Left lung (tissue), 10 donors: ENCODE measurements around the gene CABLES1. TPM values are rescaled to one million over a fixed set of nuclear protein-coding genes. Genes with fewer than 3 reads are reported as not detected.
"Not testable (repeated sequence)": the region's sequence is repeated elsewhere in the genome, so short reads cannot be mapped to it uniquely, and the experiment has no call there.

Experiments used
- ATAC-seq: fragments of 200-7000 bp; cut with Tn5 transposase; one replicate; pipeline ENCODE4 v1.9.1; 2020; ENCODE audit warnings: moderate library complexity
- DNase-seq, 4 donors: peaks; one replicate each; pipeline ENCODE4 v3.0.0-alpha.2; 2013 to 2020
- H3K27ac ChIP-seq, 2 donors: fragments of 200-600 bp; sonication (generic) in 1 of 2; one replicate each; pipeline versions ENCODE4 v1.5.0 to v1.8.0; 2020 to 2021
- H3K27me3 ChIP-seq, 2 donors: fragments of 200-600 bp; sonication (generic) in 1 of 2; one replicate each; pipeline versions ENCODE4 v1.5.0 to v1.8.0; 2020 to 2021
- H3K36me3 ChIP-seq, 2 donors: fragments of 200-600 bp; sonication (generic) in 1 of 2; one replicate each; pipeline versions ENCODE4 v1.5.0 to v1.8.0; 2020 to 2021
- H3K4me1 ChIP-seq, 2 donors: fragments of 200-600 bp; one replicate each; pipeline ENCODE4 v1.8.0; 2021
- H3K4me3 ChIP-seq, 2 donors: fragments of 200-600 bp; sonication (generic) in 1 of 2; one replicate each; pipeline versions ENCODE4 v1.5.0 to v1.8.0; 2020 to 2021; ENCODE audit warnings: mild to moderate bottlenecking in 1 of 2
- H3K9me3 ChIP-seq, 2 donors: fragments of 200-600 bp; sonication (generic) in 1 of 2; one replicate each; pipeline versions ENCODE4 v1.5.0 to v1.8.0; 2020 to 2021
- intact Hi-C, 2 donors: fragments of 100-400 bp; cut with DNase I; formaldehyde crosslinking; loops; one replicate each; pipeline versions ENCODE4 v1.11.2 to v1.14.2; 2022
- polyA plus RNA-seq, 6 donors: library from polyadenylated mRNA; unstranded; fragments of 120-200 nt; gene quantifications; one replicate each; pipeline ENCODE4 v1.2.1, GENCODE V29; 2013; ENCODE audit not compliant: insufficient read length in 6 of 6
- total RNA-seq, 2 donors: library from RNA; stranded (reverse); fragmentation: NEBNext Ultra II Directional; extraction: Animal tissue kit (Norgen Biotek cat#: 25700); gene quantifications; one replicate each; pipeline ENCODE4 v1.2.1, GENCODE V29; 2021
- TF ChIP-seq, protein P1 (sequence below), 2 donors: fragments of 200-600 bp; sonication (generic) in 1 of 2; IDR thresholded peaks; one replicate each; pipeline versions ENCODE4 v1.5.0 to v1.8.0; 2021; ENCODE audit warnings: antibody characterized with exemption in 2 of 2
- donor health status: DM: no; HTN: yes; CAD: no.
- donor health status: DM: no; HTN: no; CAD: no.

Gene CABLES1
- total and polyA plus RNA-seq, 8 donors = 21.9 to 84.5 (median 71.6) TPM

GRCh38 chr18:23240609-23240930, 105.3 kb downstream of the CABLES1 start:
- no peaks in the 10 kb centered on the region for H3K9me3 ChIP-seq
- intact Hi-C loops = no loop called here
- H3K36me3 ChIP-seq = no peaks in the 10 kb centered on the region
- H3K4me3 ChIP-seq = no peak overlapping the region
- ATAC-seq = no peak
- TF ChIP-seq, protein P1, sequence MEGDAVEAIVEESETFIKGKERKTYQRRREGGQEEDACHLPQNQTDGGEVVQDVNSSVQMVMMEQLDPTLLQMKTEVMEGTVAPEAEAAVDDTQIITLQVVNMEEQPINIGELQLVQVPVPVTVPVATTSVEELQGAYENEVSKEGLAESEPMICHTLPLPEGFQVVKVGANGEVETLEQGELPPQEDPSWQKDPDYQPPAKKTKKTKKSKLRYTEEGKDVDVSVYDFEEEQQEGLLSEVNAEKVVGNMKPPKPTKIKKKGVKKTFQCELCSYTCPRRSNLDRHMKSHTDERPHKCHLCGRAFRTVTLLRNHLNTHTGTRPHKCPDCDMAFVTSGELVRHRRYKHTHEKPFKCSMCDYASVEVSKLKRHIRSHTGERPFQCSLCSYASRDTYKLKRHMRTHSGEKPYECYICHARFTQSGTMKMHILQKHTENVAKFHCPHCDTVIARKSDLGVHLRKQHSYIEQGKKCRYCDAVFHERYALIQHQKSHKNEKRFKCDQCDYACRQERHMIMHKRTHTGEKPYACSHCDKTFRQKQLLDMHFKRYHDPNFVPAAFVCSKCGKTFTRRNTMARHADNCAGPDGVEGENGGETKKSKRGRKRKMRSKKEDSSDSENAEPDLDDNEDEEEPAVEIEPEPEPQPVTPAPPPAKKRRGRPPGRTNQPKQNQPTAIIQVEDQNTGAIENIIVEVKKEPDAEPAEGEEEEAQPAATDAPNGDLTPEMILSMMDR (IDR thresholded peaks at IDR 0.05) = no peak
- H3K27me3 ChIP-seq = no peaks in the 10 kb centered on the region
- peaks cover 8 to 37% of the 10 kb centered on the region in 2 donors for H3K4me1 ChIP-seq
- H3K27ac ChIP-seq = no peak overlapping the region
- DNase-seq = no peak

- ATAC-seq, intact Hi-C loops, H3K27ac ChIP-seq, H3K4me3 ChIP-seq, H3K36me3 ChIP-seq, DNase-seq, H3K9me3 ChIP-seq, H3K27me3 ChIP-seq: not testable (repeated sequence)
- peaks cover 8 to 36% of the 10 kb centered on the region in 2 donors for H3K4me1 ChIP-seq
These were observed 106.7 kb downstream of the CABLES1 start for GRCh38 chr18:23241833-23242496.

DNA sequence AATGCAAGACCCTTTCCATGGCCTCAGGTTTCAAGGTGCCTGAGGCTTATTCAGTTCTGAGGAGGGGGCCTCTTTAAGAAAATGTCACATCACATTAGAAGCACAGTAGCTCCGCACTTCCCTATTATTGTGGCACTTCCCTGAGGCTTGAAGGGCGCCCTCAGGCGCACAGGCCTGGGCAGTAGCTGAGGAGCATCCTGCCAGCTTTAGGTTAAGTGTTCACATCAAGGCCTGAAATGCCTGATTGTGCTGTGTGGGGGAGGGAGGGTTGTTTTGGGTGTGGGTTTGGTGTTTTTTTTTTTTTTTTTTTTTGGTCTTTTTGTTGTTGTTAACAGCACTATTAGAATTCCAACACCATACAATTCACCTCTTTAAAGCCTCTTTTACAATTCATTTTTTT, 107.9 kb downstream of the CABLES1 start:
- intact Hi-C loops = no loop called here
- Histone ChIP-seq H3K4me1 (peaks cover 4 to 24% of the 10 kb centered on the region in 2 donors), H3K36me3 (peaks cover 0 to 5% of the 10 kb centered on the region in 2 donors), H3K9me3 (no peaks in the 10 kb centered on the region), H3K27ac (no peak overlapping the region), H3K4me3 (no peak overlapping the region), H3K27me3 (no peaks in the 10 kb centered on the region)
- ATAC-seq = peak; percentile 64
- TF ChIP-seq, protein P1 (IDR thresholded peaks at IDR 0.05) = no peak
- peak in 1 of 4 donors; percentile 77 for DNase-seq

- TF ChIP-seq, protein P1 (IDR thresholded peaks at IDR 0.05) = no peak
- no peaks in the 10 kb centered on the region for H3K27me3 ChIP-seq
- H3K27ac ChIP-seq = no peak overlapping the region
- peaks cover 0 to 5% of the 10 kb centered on the region in 2 donors for H3K36me3 ChIP-seq
- ATAC-seq = no peak
- no peak for DNase-seq
- H3K9me3 ChIP-seq = no peaks in the 10 kb centered on the region
- intact Hi-C loops = no loop called here
- H3K4me1 ChIP-seq = peaks cover 0 to 17% of the 10 kb centered on the region in 2 donors
- H3K4me3 ChIP-seq = no peak overlapping the region
These were observed 108.5 kb downstream of the CABLES1 start for GRCh38 chr18:23243816-23244215.

DNA sequence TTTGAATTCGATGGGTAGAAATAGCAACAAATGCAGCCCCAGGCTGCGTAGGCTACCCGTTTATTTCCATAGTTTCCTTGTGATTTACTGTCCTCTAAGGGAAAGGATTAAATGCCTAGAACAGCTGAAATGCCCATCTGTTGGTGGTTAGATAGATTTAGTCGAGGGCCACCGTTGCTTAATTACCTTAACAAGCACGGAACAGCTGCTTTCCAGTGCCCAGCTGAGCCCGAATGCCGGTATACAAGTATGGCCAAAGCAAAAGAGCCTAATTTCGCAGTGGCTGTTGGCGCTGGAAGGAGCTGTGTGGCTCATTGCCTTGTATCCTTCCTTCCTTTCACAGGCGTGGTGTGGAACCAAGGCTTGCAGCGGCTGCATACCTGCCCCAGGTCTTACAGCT, 109.1 kb downstream of the CABLES1 start:
- H3K36me3 ChIP-seq = peaks cover 0 to 5% of the 10 kb centered on the region in 2 donors
- peaks cover 0 to 15% of the 10 kb centered on the region in 2 donors for H3K4me1 ChIP-seq
- ATAC-seq (no peak), DNase-seq (no peak)
- intact Hi-C loops = no loop called here
- no peaks in the 10 kb centered on the region for H3K9me3 ChIP-seq
- H3K4me3 ChIP-seq = no peak overlapping the region
- H3K27ac ChIP-seq = no peak overlapping the region
- no peaks in the 10 kb centered on the region for H3K27me3 ChIP-seq
- TF ChIP-seq, protein P1 (IDR thresholded peaks at IDR 0.05) = no peak

- H3K9me3 ChIP-seq = no peaks in the 10 kb centered on the region
- no peak overlapping the region for H3K4me3 ChIP-seq
- H3K36me3 ChIP-seq = peaks cover 0 to 5% of the 10 kb centered on the region in 2 donors
- peaks cover 0 to 22% of the 10 kb centered on the region in 2 donors for H3K4me1 ChIP-seq
- ATAC-seq = no peak
- H3K27ac ChIP-seq = no peak overlapping the region
- intact Hi-C loops = no loop called here
- H3K27me3 ChIP-seq = no peaks in the 10 kb centered on the region
- TF ChIP-seq, protein P1 (IDR thresholded peaks at IDR 0.05) = no peak
- DNase-seq = no peak
These were observed 110.2 kb downstream of the CABLES1 start for GRCh38 chr18:23245461-23245860.
